ENCODE results near the gene GTSE1.

- TF ChIP-seq TSHZ2 (CRISPR knock-in tag; IDR thresholded peaks at IDR 0.05) (no peak), PPARA (CRISPR knock-in tag; IDR thresholded peaks at IDR 0.05; ENCODE audit: borderline replicate concordance) (no peak)
These were observed 83.4 kb downstream of the GTSE1 start for GRCh38 chr22:46380069-46380468.

Data from SK-N-SH treated with all-trans-retinoic acid at 6 μM for 48 hours (cell line).